ENCODE data around the gene CA12. TPM values are rescaled to one million over a fixed set of nuclear protein-coding genes. Genes with fewer than 3 reads are reported as not detected.

CA12 gene
- total and polyA plus RNA-seq, 2 of the 8 experiments (the other 6 are each of a cell fraction or from before 2014, with no cell fraction given) = 4.7 to 4.9 TPM

- Histone ChIP-seq H3K4me2 (ENCODE audit: insufficient read depth in 1 of 2, low read depth in 2 of 2, low read length in 2 of 2) (no peak overlapping the region), H3K4ac (replicated peaks; ENCODE audit: insufficient read length, low read depth, low read length) (no peak overlapping the region), H3K4me1 (replicated peaks in 1 of 4; ENCODE audit: control insufficient read depth in 3 of 4, insufficient read depth in 4 of 4, low read length in 3 of 4) (peaks cover 7 to 14% (median 9%) of the 10 kb centered on the region in 4 experiments), H3K79me1 (ENCODE audit: low read depth, low read length) (no peaks in the 10 kb centered on the region), H3K27ac (ENCODE audit: low read depth, low read length) (no peak overlapping the region), H3K9ac (replicated peaks in 1 of 4; ENCODE audit: extremely low read depth in 1 of 4, low read depth in 3 of 4, low read length in 3 of 4) (no peak overlapping the region), H2AK5ac (ENCODE audit: low read depth, low read length) (no peak overlapping the region), H3K4me3 (ENCODE audit: extremely low read depth in 1 of 4, insufficient read depth in 2 of 4, low read depth in 3 of 4, low read length in 4 of 4) (no peak overlapping the region), H3K9me3 (ENCODE audit: insufficient read depth in 2 of 2, low read depth in 1 of 2, low read length in 1 of 2) (no peaks in the 10 kb centered on the region), H2BK5ac (ENCODE audit: low read depth, low read length) (no peak overlapping the region; the same call in 1 of the 2 replicates), H2BK120ac (replicated peaks; ENCODE audit: low read depth, low read length) (no peak overlapping the region), H2BK15ac (ENCODE audit: low read length) (0 out of 2 replicates have a peak overlapping the region, but pooled peaks have one; percentile 35), H3K23ac (ENCODE audit: insufficient read length) (no peak overlapping the region), H4K20me1 (replicated peaks in 1 of 2; ENCODE audit: control insufficient read depth in 1 of 2, insufficient read depth in 2 of 2, low read length in 2 of 2) (no peaks in the 10 kb centered on the region), H3K27me3 (replicated peaks in 1 of 4; ENCODE audit: control insufficient read depth in 3 of 4, extremely low read depth in 1 of 4, insufficient read depth in 3 of 4, low read length in 3 of 4) (no peaks in the 10 kb centered on the region), H3K14ac (ENCODE audit: insufficient read length) (no peak overlapping the region), H4K8ac (ENCODE audit: extremely low read depth, insufficient read depth, low read length) (no peak overlapping the region), H3K56ac (replicated peaks; ENCODE audit: insufficient read length, low read depth, low read length) (no peak overlapping the region), H2BK20ac (ENCODE audit: low read length) (no peak overlapping the region), H4K5ac (ENCODE audit: insufficient read length, low read depth, low read length) (no peak overlapping the region), H4K91ac (replicated peaks; ENCODE audit: insufficient read length, low read length) (no peak overlapping the region), H3K23me2 (ENCODE audit: low read depth, low read length) (no peaks in the 10 kb centered on the region), H3K36me3 (ENCODE audit: control insufficient read depth in 2 of 4, insufficient read depth in 4 of 4, low read length in 3 of 4) (no peaks in the 10 kb centered on the region), H3K79me2 (ENCODE audit: control insufficient read depth in 1 of 2, insufficient read depth in 2 of 2, low read length in 2 of 2) (no peaks in the 10 kb centered on the region), H2BK12ac (ENCODE audit: low read depth, low read length) (no peak overlapping the region), H2AFZ (ENCODE audit: low read length) (no peak overlapping the region), H3K18ac (ENCODE audit: extremely low read depth, low read length) (no peak overlapping the region)
- ChIA-PET POLR2A (ENCODE audit: partially characterized antibody) (no interaction called here), CTCF (ENCODE audit: partially characterized antibody) (no interaction called here)
- DNase-seq (ENCODE audit: low read depth in 1 of 2, low spot score in 2 of 2) (no peak), FAIRE-seq (no peak)
- TF ChIP-seq CHD1 (IDR thresholded peaks at IDR 0.05; ENCODE audit: low read depth, low read length) = no peak
- no peak for TF ChIP-seq FOSL1 (IDR thresholded peaks at IDR 0.05; ENCODE audit: insufficient read depth, low read depth, low read length)
- TF ChIP-seq SIRT6 (IDR thresholded peaks at IDR 0.05; ENCODE audit: low read length) = no peak
- no peak for TF ChIP-seq CHD2 (IDR thresholded peaks at IDR 0.05; ENCODE audit: low read length)
- TF ChIP-seq KDM1A (IDR thresholded peaks at IDR 0.05; ENCODE audit: borderline replicate concordance, low read length) = no peak
- TF ChIP-seq BRCA1 (IDR thresholded peaks at IDR 0.05; ENCODE audit: low read depth, low read length) = no peak
- TF ChIP-seq, protein P1, sequence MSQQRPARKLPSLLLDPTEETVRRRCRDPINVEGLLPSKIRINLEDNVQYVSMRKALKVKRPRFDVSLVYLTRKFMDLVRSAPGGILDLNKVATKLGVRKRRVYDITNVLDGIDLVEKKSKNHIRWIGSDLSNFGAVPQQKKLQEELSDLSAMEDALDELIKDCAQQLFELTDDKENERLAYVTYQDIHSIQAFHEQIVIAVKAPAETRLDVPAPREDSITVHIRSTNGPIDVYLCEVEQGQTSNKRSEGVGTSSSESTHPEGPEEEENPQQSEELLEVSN (IDR thresholded peaks at IDR 0.05) = no peak
- TF ChIP-seq RXRA (IDR thresholded peaks at IDR 0.05; ENCODE audit: insufficient read depth, low read depth, low read length) = no peak
- 96% methylated on average over 14 of the region's 14 CpGs; no CpG with 5 or more reads in 1 of the 2 experiments for WGBS, 2 experiments (ENCODE audit: extremely low coverage in 1 of 2, insufficient coverage in 1 of 2, insufficient read length in 1 of 2, insufficient replicate concordance in 2 of 2, low coverage in 1 of 2, low lambda C conversion rate in 2 of 2, missing lambda C conversion rate in 1 of 2)
These were observed 36.3 kb downstream of the CA12 start for GRCh38 chr15:63345391-63345752.
